ENCODE results near the gene LIPA. TPM values are rescaled to one million over a fixed set of nuclear protein-coding genes. Genes with fewer than 3 reads are reported as not detected.

The LIPA gene
- total RNA-seq = 42.0 and 57.8 TPM in 2 replicates

GRCh38 chr10:89251409-89252224 lies at the start of gene LIPA:
Gene LIPA, minus strand, starts transcription at chr10:89251775. Its CDS starts 4,127 bp downstream, at chr10:89247648.

GRCh38 chr10:89207181-89207800 lies 44.3 kb downstream of the LIPA start, which contains the start of gene CH25H:
Gene CH25H, minus strand, starts transcription at chr10:89207317. Its CDS starts 25 bp downstream, at chr10:89207292.

Other genes with a start within 250 kb of the LIPA start
- gene CH25H, start 44.5 kb downstream of the LIPA start, total RNA-seq = 0.12 and 0.40 TPM in 2 replicates
- gene IFIT2, start 50.3 kb upstream of the LIPA start, total RNA-seq = 6.3 and 10.6 TPM in 2 replicates
- 20.2 and 32.0 TPM in 2 replicates for gene IFIT3, start 76.2 kb upstream of the LIPA start, total RNA-seq
- gene IFIT1B, start 126.3 kb upstream of the LIPA start, total RNA-seq = 0.06 TPM in 1 of 2 replicates, not detected in the other
- gene IFIT1, start 140.8 kb upstream of the LIPA start, total RNA-seq = 6.1 and 12.7 TPM in 2 replicates
- 23.1 and 23.5 TPM in 2 replicates for gene IFIT5, start 162.8 kb upstream of the LIPA start, total RNA-seq

All from aortic smooth muscle cell (primary cell).